NOMO-1 treated with dmso at 0.1 percent for 144 hours (cell line): ENCODE measurements around the gene MAN2A1.
"Not testable (repeated sequence)": the region's sequence is repeated elsewhere in the genome, so short reads cannot be mapped to it uniquely, and the experiment has no call there.

Source experiments
- DNase-seq: peaks from one replicate; lab custom pipeline; 2025; ENCODE audit not compliant: unreplicated experiment; lab: John Stamatoyannopoulos, UW

Gene MAN2A1

GRCh38 chr5:109812698-109813097 is 123.0 kb downstream of the MAN2A1 start:
- DNase-seq, result no peak

- no peak for DNase-seq
These were observed 127.0 kb downstream of the MAN2A1 start for GRCh38 chr5:109816732-109817131.

GRCh38 chr5:109819878-109820277 is 130.2 kb downstream of the MAN2A1 start:
- DNase-seq, result no peak

- DNase-seq, result no peak
These were observed 133.9 kb downstream of the MAN2A1 start for GRCh38 chr5:109823597-109823996.

GRCh38 chr5:109825450-109825849 is 135.7 kb downstream of the MAN2A1 start:
- DNase-seq, result no peak

- no peak for DNase-seq
These were observed 136.7 kb downstream of the MAN2A1 start for GRCh38 chr5:109826426-109826825.

- no peak for DNase-seq
These were observed 139.6 kb downstream of the MAN2A1 start for GRCh38 chr5:109829331-109829730.

- no peak for DNase-seq
These were observed 141.3 kb downstream of the MAN2A1 start for GRCh38 chr5:109830955-109831502.

- DNase-seq, result not testable (repeated sequence)
These were observed 142.8 kb downstream of the MAN2A1 start for GRCh38 chr5:109832207-109833188.

GRCh38 chr5:109833946-109834345 is 144.2 kb downstream of the MAN2A1 start:
- no peak for DNase-seq

- no peak for DNase-seq
These were observed 146.6 kb downstream of the MAN2A1 start for GRCh38 chr5:109836280-109836679.

- DNase-seq, result no peak
These were observed 147.6 kb downstream of the MAN2A1 start for GRCh38 chr5:109837231-109837861.

GRCh38 chr5:109838157-109838556 is 148.4 kb downstream of the MAN2A1 start:
- no peak for DNase-seq

GRCh38 chr5:109844148-109844547 is 154.4 kb downstream of the MAN2A1 start:
- DNase-seq, result no peak

- no peak for DNase-seq
These were observed 155.0 kb downstream of the MAN2A1 start for GRCh38 chr5:109844695-109845094.

- no peak for DNase-seq
These were observed 158.4 kb downstream of the MAN2A1 start for GRCh38 chr5:109848130-109848529.

- no peak for DNase-seq
These were observed 159.9 kb downstream of the MAN2A1 start for GRCh38 chr5:109849478-109850088.

- DNase-seq, result no peak
These were observed 162.8 kb downstream of the MAN2A1 start for GRCh38 chr5:109852371-109853155.

GRCh38 chr5:109853377-109853776 is 163.7 kb downstream of the MAN2A1 start:
- no peak for DNase-seq

GRCh38 chr5:109855056-109855455 is 165.3 kb downstream of the MAN2A1 start:
- no peak for DNase-seq
